Posterior vena cava (tissue), 2 donors: Measurements from ENCODE around the gene SLC12A7. TPM values are rescaled to one million over a fixed set of nuclear protein-coding genes. Genes with fewer than 3 reads are reported as not detected.
"Not testable (repeated sequence)": the region's sequence is repeated elsewhere in the genome, so short reads cannot be mapped to it uniquely, and the experiment has no call there.

Experiments
- DNase-seq: peaks from one replicate; pipeline ENCODE4 v3.0.0-alpha.2; 2020; ENCODE audit warnings: low spot score
- intact Hi-C, 2 donors: fragments of 100-400 bp; cut with DNase I; formaldehyde crosslinking; loops; one replicate each; pipeline versions ENCODE4 v1.14.1 to v1.14.2; 2022 to 2023
- long read RNA-seq, 2 donors: library from polyadenylated mRNA; unstranded; transcript quantifications; one replicate each; pipeline ENCODE4 v2.0.0, GENCODE V29; 2020 to 2021
- total RNA-seq, 2 donors: library from RNA; stranded (reverse); fragmentation: NEBNext Ultra II Directional; extraction: Animal tissue kit (Norgen Biotek cat#: 25700); gene quantifications; one replicate each; pipeline ENCODE4 v1.2.1, GENCODE V29; 2021
- donor health status: DM: yes; HTN: yes; CAD: no.
- donor health status: DM: yes; HTN: yes; CAD: no.

Gene SLC12A7
- total RNA-seq: 10 to 100 TPM; 23.8 to 34.6 TPM
- long read RNA-seq, donor 1, full-length matches to known transcripts: 2 of 19 reads
- long read RNA-seq, donor 1, partial matches to known transcripts: 5 of 19 reads
- long read RNA-seq, donor 1, other reads (novel, unspliced or antisense): 12 of 19 reads
- long read RNA-seq, donor 2, partial matches to known transcripts: 5 of 12 reads
- long read RNA-seq, donor 2, other reads (novel, unspliced or antisense): 7 of 12 reads

DNA sequence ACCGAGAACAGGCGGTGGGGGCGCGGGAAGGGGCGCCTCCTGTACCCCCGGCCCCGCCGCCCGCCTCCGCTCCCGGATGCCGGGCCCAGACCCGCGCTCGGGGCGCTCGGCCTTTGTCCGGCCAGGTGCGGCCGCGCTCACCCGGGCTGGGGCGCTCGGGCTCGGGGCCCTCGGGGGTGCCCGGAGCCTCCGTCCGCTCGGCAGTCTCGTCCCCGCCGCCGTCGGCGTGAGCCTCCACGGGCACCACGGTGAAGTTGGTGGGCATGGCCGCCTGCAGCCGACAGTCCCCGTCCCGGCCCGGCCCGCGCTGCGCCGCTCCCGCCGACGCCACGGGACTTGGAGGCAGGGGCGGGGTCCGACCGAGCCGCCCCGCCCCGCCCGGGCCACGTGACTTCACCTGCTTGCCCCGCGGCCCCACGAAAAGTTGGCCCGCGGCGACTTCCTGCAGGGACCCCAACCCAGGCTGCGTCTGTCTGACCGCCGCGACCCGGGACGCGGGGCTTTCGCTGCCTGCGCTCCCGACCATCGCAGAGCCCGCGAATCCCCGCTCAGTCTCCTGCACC, at the start of gene SLC12A7:
Gene SLC12A7, minus strand, starts transcription at position 337 of the 563 bp plus-strand sequence. Its CDS starts 72 bp downstream, at position 265.
- no peak for DNase-seq
- intact Hi-C loops: no loop called here

DNA sequence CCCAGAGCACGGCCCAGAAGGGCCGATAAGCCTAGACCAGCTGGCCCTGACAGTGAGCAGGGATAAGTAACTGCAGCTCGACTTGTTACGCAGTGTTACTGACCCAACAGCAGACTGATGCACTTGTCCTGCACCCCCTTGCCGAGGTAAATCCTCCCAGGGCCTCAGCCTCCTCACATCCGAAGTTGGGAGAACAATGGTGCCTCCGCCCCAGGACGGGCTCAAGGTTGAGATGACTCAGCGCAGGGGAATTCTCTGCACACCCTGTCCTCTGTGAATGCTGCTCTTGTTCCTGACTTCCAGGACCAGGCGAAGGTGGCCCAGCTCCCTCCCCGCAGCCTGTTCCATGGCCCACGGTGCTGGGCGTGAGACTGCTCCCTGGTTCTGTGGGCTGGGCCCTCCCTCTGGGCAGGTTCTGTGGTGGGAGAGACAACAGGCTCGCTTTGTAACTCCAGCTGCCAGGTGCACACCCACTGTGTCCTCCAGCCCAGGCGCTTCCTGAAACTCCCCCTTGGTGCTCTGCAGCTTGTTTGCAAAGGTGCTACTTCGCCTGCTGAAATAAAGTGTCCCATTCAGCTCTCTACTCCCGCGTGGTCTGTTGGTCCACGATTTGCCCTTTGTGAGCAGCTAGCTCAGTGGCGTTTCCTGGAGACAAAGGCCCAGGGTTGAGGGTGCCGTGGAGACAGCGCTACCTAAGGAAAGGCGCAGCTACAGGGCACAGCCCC, 49.4 kb upstream of the SLC12A7 start:
- DNase-seq: no peak
- intact Hi-C loops: loop anchor here in 1 of 2 donors (10.0 kb wide), 1 partner anchor 226 kb away; no protein-coding TSS in a partner anchor

DNA sequence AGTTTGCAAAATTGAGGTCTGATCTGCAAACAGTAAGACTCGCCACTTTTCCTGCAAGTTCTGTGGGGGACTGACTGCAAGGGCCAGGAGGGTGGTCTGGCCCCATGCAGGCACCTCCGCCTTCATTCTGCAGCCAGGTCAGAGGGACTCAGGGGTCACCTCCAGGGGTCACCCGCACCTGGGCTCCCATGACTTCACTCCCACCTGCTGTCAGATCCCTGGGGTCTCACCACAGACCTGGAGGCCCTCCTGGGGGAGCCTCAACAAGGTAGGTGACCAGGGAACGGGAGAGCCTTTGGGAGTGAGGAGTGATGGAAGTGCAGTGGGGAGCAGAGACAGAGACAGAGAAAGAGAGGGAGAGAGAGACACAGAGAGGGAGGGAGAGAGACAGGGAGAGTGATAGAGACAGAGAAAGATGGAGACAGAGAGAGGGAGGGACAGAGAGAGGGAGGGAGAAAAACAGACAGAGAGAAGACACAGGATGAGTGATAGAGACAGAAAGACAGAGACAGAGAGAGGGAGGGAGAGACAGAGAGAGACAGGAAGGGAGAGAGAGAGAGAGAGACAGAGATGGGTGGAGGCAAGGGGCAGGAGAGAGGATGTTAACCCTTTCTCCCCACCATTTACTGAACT, 48.0 kb upstream of the SLC12A7 start:
- intact Hi-C loops: loop anchor here in 1 of 2 donors (10.0 kb wide), 1 partner anchor 225 kb away; no protein-coding TSS in a partner anchor
- DNase-seq: no peak

DNA sequence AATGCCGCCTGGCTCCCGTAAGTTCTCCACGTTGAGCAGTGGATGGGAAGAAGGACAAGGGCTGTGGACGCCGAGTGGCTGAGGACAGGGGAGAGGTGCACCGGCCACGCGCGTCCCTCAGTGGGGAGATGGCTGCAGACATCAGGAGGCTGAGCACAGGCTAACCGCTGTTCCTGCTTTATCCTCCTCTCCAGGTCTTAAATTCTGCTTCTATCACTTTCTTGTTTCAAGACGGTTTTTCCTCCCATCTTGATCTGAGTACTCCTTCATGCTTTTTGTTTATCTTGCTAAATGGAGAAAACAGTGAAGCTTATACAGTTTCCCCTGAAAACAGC, 47.4 kb upstream of the SLC12A7 start:
- no peak for DNase-seq
- intact Hi-C loops: no loop called here

DNA sequence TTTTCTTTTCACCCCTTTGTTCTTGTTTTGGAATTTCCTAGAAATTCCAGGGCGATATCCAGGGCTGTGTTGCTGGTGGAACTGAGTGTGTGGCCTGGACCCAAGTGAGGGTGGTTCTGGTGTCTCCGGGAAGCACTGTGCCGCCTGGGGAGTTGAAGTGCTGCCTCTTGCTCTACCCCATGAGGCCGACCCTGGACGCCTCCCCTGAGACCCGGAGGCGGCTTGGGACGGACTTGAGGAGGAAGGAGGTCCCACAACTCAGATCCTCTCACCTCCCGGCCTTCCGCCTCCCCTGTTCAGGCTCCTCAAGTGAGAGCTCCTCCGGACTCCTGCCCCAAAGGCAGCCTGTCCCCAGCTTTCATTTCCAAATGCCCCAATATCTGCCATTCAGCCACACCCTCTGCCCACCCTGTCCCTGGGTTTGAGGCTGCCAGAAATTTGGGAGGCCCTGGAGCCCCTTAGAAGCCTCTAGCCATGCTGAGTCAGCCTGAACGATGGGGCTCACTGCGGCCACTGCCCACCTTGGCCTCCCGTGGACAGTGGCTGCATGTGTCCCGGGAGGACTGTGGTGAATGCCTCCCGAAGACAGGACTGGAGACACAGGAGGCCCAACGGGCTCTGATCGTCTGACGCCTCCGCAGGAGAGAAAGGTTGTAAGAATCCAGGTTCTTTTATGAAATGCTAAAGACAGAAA, 46.9 kb upstream of the SLC12A7 start:
- no peak for DNase-seq
- intact Hi-C loops: no loop called here

DNA sequence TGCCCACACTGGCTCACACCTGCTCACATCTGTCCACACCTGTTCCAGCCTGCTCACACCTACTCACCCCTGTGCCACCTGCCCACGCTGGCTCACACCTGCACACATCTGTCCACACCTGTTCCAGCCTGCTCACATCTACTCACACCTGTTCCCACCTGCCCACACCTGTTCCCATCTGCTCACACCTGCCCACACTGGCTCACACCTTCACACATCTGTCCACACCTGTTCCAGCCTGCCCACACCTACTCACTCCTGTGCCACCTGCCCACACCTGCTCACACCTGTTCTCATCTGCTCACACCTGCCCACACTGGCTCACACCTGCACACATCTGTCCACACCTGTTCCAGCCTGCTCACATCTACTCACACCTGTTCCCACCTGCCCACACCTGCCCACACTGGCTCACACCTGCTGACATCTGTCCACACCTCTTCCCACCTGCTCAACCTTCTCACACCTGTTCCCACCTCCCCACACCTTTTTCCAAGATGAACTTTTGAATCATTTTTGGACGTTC, 45.7 kb upstream of the SLC12A7 start:
- DNase-seq, intact Hi-C loops: not testable (repeated sequence)

DNA sequence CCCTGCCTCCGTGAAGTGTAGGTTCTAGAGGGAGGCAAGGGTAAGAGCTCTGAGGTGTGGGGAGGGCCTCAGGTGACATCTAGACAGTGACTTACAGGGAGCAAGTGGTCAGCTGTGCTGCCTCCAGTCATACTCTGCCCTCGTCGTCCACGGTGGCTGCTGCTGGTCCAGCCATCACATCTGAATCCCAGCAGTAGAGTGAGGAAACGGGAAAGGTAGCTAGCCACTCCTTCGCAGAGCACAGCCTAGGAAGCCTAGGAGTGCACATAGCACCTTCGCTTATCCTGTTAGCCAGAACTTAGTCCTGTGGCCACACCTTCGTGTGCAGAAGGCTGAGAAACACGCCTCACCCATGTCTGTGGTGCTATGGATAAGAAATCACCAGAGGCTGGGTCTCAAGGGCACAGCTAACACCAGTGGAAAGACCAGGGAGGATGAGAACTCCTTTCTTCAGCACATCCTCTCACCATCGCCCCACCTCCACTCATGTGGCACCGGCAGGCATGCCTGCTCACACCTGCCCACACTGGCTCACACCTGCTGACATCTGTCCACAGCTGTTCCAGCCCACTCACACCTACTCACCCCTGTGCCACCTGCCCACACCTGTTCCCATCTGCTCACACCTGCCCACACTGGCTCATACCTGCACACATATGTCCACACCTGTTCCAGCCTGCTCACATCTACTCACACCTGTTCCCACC, 45.0 kb upstream of the SLC12A7 start:
- intact Hi-C loops: no loop called here
- no peak for DNase-seq

DNA sequence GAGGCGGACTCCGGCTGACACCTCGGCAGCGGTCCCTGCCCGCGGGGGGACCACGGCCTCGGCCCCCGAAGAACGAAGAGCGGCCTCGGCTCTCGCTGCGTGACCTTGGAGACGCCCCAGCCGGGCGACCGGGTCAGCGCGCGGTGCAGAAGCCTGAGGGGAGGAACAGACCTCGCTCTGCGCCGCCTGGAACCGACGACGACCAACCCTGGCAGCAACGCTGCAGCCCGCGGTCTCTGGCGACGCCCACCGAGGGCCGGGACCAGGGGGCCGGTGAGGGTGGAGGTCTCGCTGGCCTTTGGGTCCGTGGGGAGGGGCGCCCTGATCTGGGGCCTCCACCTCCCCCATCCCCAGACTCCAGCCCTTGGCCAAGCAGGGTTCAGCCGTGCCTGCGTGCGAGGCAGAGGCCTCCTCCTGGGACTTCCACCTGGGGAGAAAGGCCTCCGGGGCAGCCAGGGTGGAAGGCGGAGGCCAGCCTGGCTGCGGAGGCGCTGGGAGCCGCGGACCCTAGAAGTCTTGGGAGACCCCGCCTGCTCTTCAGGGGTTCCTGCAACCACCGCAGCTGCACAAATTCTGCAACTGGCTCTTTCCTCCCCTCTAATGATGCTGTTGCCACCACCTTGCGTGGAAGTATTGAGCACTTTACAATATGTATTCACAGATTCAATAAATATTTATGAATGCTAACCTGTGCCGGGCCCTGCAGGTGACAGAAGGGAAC, 44.3 kb upstream of the SLC12A7 start:
- DNase-seq: no peak
- intact Hi-C loops: no loop called here

DNA sequence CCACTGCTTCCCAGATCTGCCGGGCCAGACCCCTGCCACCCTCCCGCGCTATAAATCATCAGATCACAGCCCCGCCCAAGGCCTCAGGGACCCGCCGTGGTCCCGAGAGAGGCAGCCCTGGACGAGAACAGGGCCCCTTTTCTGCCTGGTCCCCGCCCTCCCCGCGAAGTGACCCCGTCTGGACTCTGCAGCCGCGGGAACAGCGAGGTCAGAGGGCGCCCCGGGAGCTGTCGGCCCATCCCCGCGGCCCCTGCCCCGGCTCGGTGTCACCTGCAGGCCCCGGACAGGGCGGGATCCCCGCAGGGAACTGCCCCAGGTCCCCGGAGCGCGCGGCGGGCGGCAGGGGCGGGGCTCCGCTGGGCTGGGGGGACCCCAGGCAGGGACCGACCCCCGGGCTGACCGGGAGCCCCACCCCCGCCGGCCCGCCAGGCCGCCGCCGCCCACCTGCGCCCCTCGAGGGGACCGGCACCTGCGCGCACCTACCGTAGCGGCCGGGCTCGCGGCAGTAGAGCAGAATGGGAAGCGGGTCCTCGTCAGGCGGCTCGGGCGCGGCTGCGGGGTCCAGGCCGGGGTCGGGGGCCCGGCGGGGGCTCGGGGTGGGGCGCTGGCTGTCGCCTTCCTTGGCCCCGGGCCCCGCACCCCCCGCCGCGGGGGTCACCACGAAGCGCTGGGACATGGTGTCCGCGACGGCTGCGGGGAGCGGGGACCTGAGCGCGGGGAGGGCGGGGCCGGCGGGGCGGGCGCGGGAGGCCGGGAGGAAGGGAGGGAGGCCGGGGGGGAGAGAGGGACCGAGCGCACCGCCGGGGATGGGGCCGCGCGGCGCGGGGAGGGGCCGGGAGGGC, 43.5 kb upstream of the SLC12A7 start:
- no peak for DNase-seq
- intact Hi-C loops: no loop called here

DNA sequence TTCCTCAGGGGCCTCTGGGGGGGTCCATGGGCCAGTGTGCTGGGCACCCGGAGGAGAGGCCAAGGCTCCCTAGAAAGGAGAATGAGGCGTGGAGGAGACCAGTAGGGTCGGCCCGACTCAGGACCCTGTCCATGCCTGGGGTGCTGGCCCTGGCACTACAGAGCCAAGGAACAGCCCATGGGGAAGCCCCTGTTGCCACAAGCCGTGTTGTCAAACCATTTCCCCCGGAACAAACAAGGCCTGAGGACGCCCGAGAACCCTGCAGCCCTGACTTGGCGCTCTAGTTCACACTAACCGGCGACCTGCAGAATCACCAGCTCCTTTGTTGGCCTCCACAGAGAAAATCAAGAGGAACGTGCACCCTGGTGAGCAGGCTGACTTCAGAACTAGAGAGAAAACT, 41.6 kb upstream of the SLC12A7 start:
- no peak for DNase-seq
- intact Hi-C loops: no loop called here

DNA sequence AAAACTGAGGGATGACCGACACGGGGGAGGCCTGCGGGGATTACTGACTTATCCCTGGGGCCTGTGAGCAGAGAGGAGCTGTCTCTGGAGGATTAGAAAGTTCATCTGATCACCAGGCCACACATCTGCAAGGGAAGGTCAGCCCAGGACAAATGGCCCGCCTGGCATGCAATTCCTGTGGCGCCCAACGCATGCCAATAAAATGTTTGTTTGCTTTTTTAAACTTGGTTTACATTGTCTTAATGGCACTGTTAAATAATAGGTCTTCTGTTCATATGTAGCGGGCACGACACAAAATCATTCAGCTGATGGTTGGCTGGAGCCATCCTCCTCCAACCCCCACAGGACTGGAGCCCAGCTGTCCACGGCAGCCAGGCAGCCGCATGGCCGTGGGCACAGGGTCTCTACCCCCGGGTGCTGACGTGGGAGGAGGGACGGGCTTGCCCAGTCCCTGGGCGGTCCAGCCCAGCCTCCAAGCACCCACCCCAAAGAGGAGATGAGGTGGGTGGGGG, 41.0 kb upstream of the SLC12A7 start:
- DNase-seq: no peak
- intact Hi-C loops: no loop called here

DNA sequence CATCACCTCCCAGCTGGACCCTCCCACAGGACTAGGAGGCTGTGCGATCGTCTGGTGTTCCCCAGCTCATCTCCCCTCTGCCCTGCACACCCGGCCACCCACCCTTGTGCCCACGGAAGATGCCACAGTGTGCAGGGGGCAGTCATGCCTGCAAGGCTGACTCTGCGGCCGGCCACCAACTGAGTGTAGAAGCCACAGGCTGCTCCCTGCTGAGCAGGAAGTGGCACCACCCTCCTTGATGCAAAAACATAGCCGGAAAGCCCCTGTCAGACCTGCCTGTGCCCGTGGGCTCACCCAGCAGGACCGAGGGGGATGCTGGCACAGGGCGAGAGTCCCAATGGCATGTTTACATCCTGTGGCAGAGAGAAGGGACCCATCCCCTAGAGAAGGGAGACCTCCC, 40.3 kb upstream of the SLC12A7 start:
- intact Hi-C loops: no loop called here

DNA sequence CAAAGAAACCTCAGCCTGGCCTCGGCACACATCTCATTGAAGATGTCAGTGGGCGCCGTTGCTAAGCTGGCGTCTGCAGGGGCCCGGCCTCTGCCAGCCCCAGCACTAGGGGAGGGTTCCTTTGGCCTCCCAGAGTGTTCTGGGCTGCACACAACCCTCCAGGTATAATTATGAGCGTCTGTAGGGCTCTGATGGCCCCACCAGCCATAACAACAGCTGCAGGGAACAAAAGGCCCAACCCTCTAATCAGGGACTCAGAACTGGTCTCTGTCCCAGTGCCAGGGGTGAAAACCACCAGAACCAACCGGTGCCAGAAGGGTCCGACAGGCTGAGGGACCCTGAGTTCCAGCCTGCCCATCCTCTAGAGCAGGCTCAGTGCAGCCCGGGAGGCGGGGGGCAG, 39.5 kb upstream of the SLC12A7 start:
- intact Hi-C loops: no loop called here
- no peak for DNase-seq

More for the DNA sequence above, 40.3 kb upstream of the SLC12A7 start:
- no peak for DNase-seq

DNA sequence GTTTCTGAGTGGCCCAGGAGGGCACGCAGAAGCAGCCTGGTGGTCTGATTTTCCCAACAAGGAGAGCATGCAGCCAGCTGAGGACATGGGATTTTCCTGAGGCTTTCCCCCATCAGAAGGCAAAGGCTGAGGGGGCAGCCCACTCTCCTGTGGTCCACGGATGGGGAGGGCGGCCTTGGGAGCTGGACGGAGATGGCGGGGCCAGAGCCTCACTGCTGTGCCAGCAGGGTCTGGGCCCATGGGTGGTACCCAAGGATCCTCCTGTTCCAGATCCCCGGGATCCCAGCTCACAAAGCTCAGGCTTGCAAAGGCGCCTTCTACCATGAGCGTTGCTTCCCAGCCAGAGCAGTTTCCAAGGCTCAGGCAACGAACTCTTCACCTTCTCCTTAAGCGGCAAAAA, 39.0 kb upstream of the SLC12A7 start:
- no peak for DNase-seq
- intact Hi-C loops: no loop called here

DNA sequence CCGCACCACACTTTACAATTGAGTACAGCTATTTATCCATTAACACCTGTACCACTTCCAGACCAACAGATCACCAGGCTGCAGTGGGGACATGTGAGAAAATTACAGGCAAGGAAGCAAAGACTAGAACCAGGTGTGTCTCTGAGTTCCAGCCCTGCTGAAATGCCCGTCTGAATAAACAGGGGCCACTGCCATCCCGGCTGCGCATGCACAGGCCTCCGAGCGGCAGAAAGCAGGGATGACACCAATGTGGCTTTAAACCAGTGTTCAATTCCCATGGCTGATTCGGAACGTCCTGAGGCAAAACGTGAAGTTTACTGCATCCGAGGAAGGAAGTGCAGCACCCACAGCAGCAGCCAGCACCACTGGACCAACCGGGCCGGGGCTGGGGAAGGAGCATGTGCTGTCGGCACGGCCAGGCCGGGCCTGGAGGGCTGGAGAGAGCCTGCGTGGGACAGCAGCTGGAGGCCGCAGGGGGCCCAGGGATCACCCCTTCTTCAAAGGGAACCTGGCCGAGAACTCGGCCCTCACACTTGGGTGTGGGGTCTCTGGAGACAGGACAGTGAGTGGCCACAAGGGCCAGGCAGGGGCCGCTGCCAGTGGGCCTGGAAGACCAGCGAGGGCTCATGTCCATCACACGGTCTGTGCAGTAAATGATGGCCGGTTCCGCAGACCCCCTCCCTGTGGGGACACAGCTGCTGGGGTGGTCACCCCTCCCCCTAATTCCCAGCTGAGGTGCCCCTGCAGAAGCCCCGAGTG, 33.0 kb upstream of the SLC12A7 start:
- intact Hi-C loops: loop anchor here in 1 of 2 donors (5.0 kb wide), 1 partner anchor 223 kb away; no protein-coding TSS in a partner anchor

DNA sequence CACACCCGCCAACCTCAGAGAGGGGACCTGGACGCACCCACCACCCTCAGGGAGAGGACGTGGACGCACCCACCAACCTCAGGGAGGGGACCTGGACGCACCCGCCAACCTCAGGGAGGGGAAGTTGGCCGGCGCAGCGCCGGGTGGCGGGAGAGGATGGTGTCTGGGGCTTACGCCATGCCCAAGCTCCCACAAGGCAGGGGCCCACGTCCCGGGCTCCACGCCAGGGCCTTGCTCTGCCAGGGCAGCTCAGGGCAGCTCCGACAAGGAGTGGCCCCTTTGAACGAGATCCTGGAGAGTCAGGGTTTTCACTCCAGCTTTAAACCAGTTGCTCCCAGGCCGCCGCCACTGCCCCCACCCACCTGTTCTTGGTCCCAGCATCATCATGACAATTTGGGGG, 32.2 kb upstream of the SLC12A7 start:
- DNase-seq: no peak
- intact Hi-C loops: loop anchor here in 1 of 2 donors (5.0 kb wide), 1 partner anchor 222 kb away; no protein-coding TSS in a partner anchor

More for the DNA sequence above, 33.0 kb upstream of the SLC12A7 start:
- no peak for DNase-seq
